Activated naive CD8-positive, alpha-beta T cell treated with anti-CD3 and anti-CD28 coated beads, Interleukin-2, amount 50 U/mL, for 24 hours (primary cell): ENCODE results near the gene COMMD8.

Experiments used
- ATAC-seq: fragments of 150-1000 bp; cut with Tn5 transposase; one replicate; pipeline ENCODE4 v1.10.0; 2021
- DNase-seq: peaks from one replicate; pipeline ENCODE4 v3.0.0; 2021
- H3K27ac Mint-ChIP-seq: one replicate; pipeline ENCODE4 v1.8.0; 2021; ENCODE audit warnings: mild to moderate bottlenecking, mixed read lengths
- H3K27me3 Mint-ChIP-seq: one replicate; pipeline ENCODE4 v1.8.0; 2021; ENCODE audit warnings: mixed read lengths
- H3K36me3 Mint-ChIP-seq: one replicate; pipeline ENCODE4 v1.8.0; 2021; ENCODE audit warnings: low read depth, mixed read lengths
- H3K4me1 Mint-ChIP-seq: one replicate; pipeline ENCODE4 v1.8.0; 2021; ENCODE audit warnings: mixed read lengths
- H3K4me3 Mint-ChIP-seq: one replicate; pipeline ENCODE4 v1.8.0; 2021; ENCODE audit warnings: mild to moderate bottlenecking, moderate library complexity, mixed read lengths
- H3K9me3 Mint-ChIP-seq: one replicate; pipeline ENCODE4 v1.8.0; 2021; ENCODE audit warnings: mixed read lengths

The COMMD8 gene

DNA sequence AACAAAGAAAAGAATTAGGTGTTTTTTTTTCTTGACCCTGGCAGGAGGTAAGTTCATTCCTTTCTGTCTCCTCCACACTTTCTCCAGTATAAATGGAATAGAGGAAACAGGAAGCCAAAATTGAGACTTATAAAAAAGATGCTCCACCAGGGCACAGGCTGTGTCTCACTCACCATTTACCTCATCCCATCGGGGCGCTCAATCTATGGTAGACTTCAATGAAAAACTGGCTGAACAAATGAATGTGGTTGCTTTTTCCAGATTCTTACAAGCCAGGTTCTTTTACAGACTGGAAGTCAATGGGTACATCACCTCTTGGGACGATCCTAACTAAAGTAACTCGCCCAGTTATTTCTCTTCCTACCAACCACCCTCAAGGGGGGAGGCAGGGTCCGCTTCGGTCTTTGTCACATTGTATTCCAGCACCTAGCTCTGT lies 685 bp downstream of the COMMD8 start:
- peak; percentile 8 for ATAC-seq
- Mint-ChIP-seq H3K27me3 (no peaks in the 10 kb centered on the region), H3K4me3 (peak overlapping the region; percentile 87), H3K9me3 (no peaks in the 10 kb centered on the region), H3K4me1 (peaks cover 29% of the 10 kb centered on the region), H3K36me3 (peaks cover 13% of the 10 kb centered on the region), H3K27ac (peak overlapping the region; percentile 79)
- no peak for DNase-seq

DNA sequence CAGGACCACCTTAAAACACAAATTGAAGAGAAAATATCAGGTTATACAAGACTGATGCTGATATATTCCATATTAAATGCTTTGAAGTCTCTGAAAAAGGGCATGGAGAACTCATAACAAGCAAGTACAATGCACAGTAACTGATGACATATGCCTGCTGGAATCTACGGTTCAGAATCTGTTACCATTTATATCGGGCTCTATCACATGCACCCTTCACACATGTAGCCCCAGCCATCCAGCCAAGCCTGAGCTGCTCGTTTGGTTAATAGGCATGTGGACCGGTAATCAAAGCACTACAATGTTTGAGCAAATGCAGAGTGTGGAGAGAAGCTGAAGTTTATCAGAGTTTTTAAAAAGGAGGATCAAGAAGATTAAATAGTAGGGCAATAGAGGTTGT lies 11.8 kb downstream of the COMMD8 start:
- H3K4me3 Mint-ChIP-seq, result no peak overlapping the region
- no peak for DNase-seq
- ATAC-seq, result no peak

DNA sequence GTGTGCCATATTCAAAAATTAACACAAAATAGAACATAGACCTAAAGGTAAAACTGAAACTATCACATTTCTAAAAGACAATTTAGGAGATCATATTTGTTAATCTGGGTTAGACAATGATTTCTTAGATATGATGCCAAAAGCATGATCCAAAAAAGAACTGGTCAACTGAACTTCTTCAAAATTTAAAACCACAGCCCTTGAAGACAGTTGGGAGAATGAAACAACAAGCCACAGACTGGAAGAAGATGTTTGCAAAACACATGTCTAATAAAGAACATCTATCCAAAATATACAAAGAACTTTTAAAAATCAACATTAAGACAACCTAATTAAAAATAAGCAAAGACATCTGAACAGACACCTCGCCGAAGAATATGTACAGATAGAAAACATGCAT lies 19.5 kb downstream of the COMMD8 start:
- H3K4me1 Mint-ChIP-seq, result peaks cover 8% of the 10 kb centered on the region
- ATAC-seq (no peak), DNase-seq (no peak)
- H3K36me3 Mint-ChIP-seq, result peaks cover 4% of the 10 kb centered on the region
- no peak overlapping the region for H3K4me3 Mint-ChIP-seq
- no peaks in the 10 kb centered on the region for H3K9me3 Mint-ChIP-seq
- H3K27me3 Mint-ChIP-seq, result no peaks in the 10 kb centered on the region
- H3K27ac Mint-ChIP-seq, result no peak overlapping the region

More for the DNA sequence above, 11.8 kb downstream of the COMMD8 start:
- Mint-ChIP-seq H3K4me1 (no peaks in the 10 kb centered on the region), H3K27ac (no peak overlapping the region), H3K27me3 (no peaks in the 10 kb centered on the region), H3K36me3 (peaks cover 18% of the 10 kb centered on the region), H3K9me3 (no peaks in the 10 kb centered on the region)

DNA sequence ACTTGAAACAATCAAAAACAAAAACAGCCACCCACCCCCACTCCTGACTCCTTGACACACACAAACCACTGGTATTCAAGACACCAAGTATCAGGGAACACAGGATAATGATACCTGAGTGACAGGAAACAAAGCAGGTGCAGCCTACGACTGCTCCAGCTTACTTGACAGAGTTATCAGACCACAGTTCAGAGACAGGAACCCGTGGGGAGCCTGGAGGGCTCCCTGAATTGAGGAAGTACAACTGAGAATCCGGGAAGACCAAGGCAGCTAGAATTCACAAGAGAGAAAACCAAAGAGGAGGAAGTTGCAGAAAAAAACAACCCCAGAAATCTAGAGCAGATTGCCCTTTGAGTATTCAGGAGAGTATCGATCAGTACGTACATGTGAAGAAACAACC lies 20.5 kb downstream of the COMMD8 start:
- H3K4me1 Mint-ChIP-seq, result peaks cover 8% of the 10 kb centered on the region
- no peak overlapping the region for H3K27ac Mint-ChIP-seq
- no peaks in the 10 kb centered on the region for H3K9me3 Mint-ChIP-seq
- no peaks in the 10 kb centered on the region for H3K27me3 Mint-ChIP-seq
- H3K4me3 Mint-ChIP-seq, result no peak overlapping the region
- ATAC-seq, result no peak
- H3K36me3 Mint-ChIP-seq, result no peaks in the 10 kb centered on the region
- DNase-seq, result no peak

DNA sequence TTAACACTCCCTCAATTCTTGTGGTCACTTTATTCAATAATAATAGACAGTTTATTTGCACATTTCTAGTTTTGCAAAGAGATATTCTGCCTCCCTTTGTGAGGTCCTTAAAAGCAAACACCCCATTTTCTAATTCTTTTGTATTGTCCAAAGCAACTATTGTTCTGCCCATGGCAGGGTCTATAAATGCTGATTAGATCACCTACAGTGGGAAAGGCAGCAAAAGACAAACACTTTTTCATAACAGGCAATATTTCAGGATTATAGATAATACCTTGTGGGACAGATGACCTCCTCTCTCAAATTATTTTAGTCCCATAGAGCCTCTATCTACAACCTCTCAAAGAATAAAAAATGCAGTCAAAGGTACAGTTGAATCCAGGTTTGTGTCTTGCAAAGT lies 28.6 kb downstream of the COMMD8 start:
- Mint-ChIP-seq H3K27me3 (no peaks in the 10 kb centered on the region), H3K9me3 (no peaks in the 10 kb centered on the region), H3K27ac (no peak overlapping the region), H3K36me3 (no peaks in the 10 kb centered on the region), H3K4me3 (no peak overlapping the region), H3K4me1 (no peaks in the 10 kb centered on the region)
- DNase-seq, result no peak
- ATAC-seq, result no peak

DNA sequence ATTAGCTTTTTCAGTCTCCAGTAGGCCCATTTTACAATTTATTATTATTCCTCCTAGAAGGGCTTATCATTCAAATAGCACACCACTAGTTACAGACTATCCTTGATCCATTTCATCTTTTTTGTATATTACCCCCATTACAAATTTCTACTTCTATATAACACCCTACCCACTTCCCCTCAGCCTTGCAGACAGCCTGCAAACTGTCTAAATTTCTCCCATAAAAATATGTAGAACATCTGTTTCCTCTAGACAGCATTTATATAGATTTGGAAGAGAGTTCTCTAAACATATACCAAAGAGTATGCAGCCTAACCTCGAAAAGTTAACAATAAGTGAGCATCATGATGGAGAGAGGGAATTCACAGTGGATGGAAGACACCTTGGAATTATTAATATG lies 30.8 kb downstream of the COMMD8 start:
- DNase-seq (no peak), ATAC-seq (no peak)
- H3K4me1 Mint-ChIP-seq, result no peaks in the 10 kb centered on the region
- H3K27me3 Mint-ChIP-seq, result no peaks in the 10 kb centered on the region
- no peaks in the 10 kb centered on the region for H3K9me3 Mint-ChIP-seq
- H3K4me3 Mint-ChIP-seq, result no peak overlapping the region
- no peak overlapping the region for H3K27ac Mint-ChIP-seq
- no peaks in the 10 kb centered on the region for H3K36me3 Mint-ChIP-seq

DNA sequence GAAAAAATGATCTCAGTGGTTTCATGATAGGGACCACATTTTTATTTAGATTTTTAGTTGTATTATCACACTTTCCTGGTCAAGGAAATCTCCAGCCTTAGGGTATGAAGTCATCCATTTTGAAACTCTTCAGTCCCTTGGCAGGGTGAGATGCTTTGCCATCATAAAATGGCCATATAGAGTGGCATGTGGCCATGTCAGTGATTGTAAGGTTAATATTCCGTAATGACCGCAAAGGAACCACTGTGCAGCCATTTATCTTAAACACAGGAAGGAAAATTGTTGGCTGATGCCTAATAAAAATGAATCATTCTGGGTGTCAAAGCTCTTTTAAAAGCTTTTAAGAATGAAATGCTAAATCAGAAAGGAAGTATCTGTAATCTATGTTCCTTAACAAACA lies 35.6 kb downstream of the COMMD8 start:
- Mint-ChIP-seq H3K4me3 (no peak overlapping the region), H3K36me3 (no peaks in the 10 kb centered on the region), H3K9me3 (no peaks in the 10 kb centered on the region), H3K27ac (no peak overlapping the region), H3K4me1 (no peaks in the 10 kb centered on the region), H3K27me3 (no peaks in the 10 kb centered on the region)
- no peak for DNase-seq
- no peak for ATAC-seq

DNA sequence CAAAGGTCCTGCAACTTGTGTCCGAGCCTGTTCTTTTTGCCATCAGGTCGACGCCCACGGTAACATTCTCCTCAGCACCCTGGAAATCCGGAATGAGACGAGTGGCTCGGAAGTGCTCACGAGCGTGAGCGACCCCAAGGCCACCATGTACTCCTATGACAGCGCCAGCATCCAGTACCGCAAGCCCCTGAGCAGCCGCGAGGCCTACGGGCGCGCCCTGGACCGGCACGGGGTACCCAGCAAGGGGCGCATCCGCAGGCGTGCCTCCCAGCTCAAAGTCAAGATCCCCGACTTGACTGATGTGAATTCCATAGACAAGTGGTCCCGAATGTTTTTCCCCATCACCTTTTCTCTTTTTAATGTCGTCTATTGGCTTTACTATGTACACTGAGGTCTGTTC lies 37.9 kb downstream of the COMMD8 start:
- H3K9me3 Mint-ChIP-seq, result no peaks in the 10 kb centered on the region
- DNase-seq (no peak), ATAC-seq (no peak)
- no peaks in the 10 kb centered on the region for H3K4me1 Mint-ChIP-seq
- no peaks in the 10 kb centered on the region for H3K36me3 Mint-ChIP-seq
- no peak overlapping the region for H3K4me3 Mint-ChIP-seq
- H3K27me3 Mint-ChIP-seq, result no peaks in the 10 kb centered on the region
- H3K27ac Mint-ChIP-seq, result no peak overlapping the region

DNA sequence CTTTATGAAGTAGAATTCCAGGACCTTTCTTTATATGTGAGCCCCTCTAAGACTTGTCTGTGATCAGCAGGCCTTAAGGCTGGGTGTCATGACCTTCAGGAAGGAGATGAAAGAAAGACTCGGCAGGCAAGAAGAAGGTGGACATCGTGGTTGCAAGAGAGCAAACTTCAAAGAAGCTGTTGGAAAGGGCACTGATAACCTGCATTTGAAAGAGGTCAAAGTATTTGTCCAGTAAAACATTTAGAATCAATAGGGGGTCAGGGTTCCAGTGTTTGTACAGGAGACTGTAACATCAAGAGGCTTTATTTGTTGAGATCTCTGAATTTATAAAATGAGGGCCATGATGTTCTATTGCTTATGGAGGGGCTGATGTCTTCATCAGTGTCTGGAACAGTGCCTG lies 44.2 kb downstream of the COMMD8 start:
- no peak for DNase-seq
- Mint-ChIP-seq H3K4me1 (no peaks in the 10 kb centered on the region), H3K27ac (no peak overlapping the region), H3K9me3 (no peaks in the 10 kb centered on the region), H3K27me3 (no peaks in the 10 kb centered on the region), H3K36me3 (no peaks in the 10 kb centered on the region), H3K4me3 (no peak overlapping the region)
- no peak for ATAC-seq

DNA sequence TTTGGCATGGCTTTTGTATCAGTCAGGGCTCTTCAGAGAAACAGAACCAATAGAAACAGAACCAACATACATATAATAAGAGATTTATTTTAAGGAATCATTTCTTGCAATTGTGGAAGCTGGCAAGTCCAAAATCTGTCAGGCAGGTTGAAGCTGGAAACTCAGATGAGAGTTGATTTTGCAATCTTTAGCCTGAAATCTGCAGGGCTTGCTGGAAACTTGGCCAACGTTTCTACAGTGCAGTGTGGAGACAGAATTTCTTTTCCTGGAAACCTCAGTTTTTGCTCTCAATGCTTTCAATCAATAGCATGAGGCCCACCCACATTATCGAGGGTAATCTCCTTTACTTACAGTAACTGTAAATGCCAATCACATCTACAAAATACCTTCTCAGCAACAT lies 45.4 kb downstream of the COMMD8 start:
- Mint-ChIP-seq H3K9me3 (no peaks in the 10 kb centered on the region), H3K27me3 (peaks cover under 1% of the 10 kb centered on the region), H3K4me1 (no peaks in the 10 kb centered on the region), H3K27ac (no peak overlapping the region), H3K4me3 (no peak overlapping the region), H3K36me3 (no peaks in the 10 kb centered on the region)
- ATAC-seq, result no peak
- no peak for DNase-seq

DNA sequence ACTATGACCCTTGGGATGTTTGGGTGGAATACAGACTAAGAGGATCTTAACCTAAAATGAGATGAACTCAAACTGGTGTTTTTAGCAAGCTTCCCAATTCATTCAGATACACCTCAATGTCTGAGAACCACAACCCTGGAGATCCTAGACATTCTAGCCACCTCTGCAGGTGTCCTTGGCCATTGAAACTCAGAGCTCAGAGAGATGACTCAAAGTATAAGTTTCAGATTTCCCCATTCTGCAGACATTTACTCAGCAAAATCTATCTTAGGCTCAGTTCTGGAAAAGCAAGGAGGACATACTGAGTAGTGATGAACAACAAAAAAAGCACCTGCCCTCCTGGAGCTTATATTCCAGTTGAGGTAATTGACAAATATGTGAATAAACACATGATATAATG lies 47.8 kb downstream of the COMMD8 start:
- Mint-ChIP-seq H3K36me3 (no peaks in the 10 kb centered on the region), H3K9me3 (no peaks in the 10 kb centered on the region), H3K27ac (no peak overlapping the region), H3K27me3 (peaks cover 5% of the 10 kb centered on the region), H3K4me1 (no peaks in the 10 kb centered on the region), H3K4me3 (no peak overlapping the region)
- DNase-seq, result no peak
- no peak for ATAC-seq

DNA sequence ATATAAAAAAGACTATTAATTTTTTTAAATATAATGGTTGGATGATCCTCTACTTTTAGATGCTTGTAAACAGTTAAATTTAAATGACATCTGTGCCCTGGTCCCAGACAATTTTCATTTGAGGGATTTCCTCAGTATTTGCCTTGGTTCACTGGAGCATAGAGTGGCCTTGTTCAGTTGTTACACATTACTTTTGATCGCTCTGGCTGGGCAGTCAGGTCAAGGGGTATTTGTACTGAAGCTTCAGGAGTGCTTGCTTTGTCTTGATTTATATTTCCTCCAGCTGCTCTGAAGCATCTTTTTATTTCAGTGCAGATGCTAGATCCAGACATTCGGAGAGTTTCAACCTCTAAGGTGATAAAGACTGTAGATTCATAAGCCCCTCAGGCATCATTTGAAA lies 50.0 kb downstream of the COMMD8 start:
- Mint-ChIP-seq H3K4me3 (no peak overlapping the region), H3K4me1 (no peaks in the 10 kb centered on the region), H3K27ac (no peak overlapping the region), H3K27me3 (peaks cover 8% of the 10 kb centered on the region), H3K36me3 (no peaks in the 10 kb centered on the region), H3K9me3 (no peaks in the 10 kb centered on the region)
- no peak for ATAC-seq
- no peak for DNase-seq

DNA sequence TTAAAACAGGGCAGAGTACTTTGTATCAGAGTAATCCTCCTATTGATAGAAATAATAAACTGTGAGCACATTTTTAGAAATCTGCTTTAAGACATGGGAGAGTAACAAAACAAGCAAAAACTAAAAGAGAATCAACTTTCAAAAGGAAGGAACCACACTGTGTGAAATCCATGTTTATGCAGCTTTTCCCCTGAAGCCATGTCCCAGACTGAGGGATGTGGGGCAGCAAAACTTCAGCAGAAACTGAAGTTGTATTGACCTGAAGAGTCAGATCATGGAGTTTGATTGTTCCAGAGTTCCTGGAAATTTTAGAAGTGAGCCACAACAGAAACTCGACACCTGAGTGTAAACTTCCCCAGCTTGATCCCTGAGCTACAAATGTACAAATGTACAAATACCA lies 53.2 kb downstream of the COMMD8 start:
- no peak overlapping the region for H3K4me3 Mint-ChIP-seq
- peaks cover 9% of the 10 kb centered on the region for H3K27me3 Mint-ChIP-seq
- H3K4me1 Mint-ChIP-seq, result no peaks in the 10 kb centered on the region
- DNase-seq (no peak), ATAC-seq (no peak)
- no peak overlapping the region for H3K27ac Mint-ChIP-seq
- H3K36me3 Mint-ChIP-seq, result no peaks in the 10 kb centered on the region
- no peaks in the 10 kb centered on the region for H3K9me3 Mint-ChIP-seq

DNA sequence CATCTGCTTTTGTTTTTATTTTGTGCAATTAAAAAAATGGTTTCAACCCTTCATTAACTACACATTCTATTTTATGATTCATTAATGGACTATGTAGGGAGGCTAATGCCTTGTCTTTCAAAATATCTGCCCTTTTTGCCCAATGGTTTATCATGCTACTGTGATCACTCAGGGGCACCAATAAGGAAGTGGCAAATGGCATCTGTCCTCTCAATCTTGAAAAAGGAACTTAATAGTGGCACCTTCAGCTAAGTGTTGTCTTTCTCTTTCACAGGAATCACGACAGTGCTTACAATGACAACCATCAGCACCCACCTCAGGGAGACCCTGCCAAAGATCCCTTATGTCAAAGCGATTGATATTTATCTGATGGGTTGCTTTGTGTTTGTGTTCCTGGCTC lies 57.1 kb downstream of the COMMD8 start:
- Mint-ChIP-seq H3K4me3 (no peak overlapping the region), H3K36me3 (no peaks in the 10 kb centered on the region), H3K27ac (no peak overlapping the region), H3K9me3 (no peaks in the 10 kb centered on the region), H3K27me3 (peaks cover 5% of the 10 kb centered on the region), H3K4me1 (no peaks in the 10 kb centered on the region)
- no peak for DNase-seq
- ATAC-seq, result no peak
